Suppressor macrophage treated with lipopolysaccharide for 4 hours (primary cell): ENCODE results near the gene PCBP3.

ENCODE experiments used
- DNase-seq: peaks from one replicate; pipeline ENCODE4 v3.0.0-alpha.2; 2020

The PCBP3 gene

GRCh38 chr21:45900034-45900868 is 256.7 kb downstream of the PCBP3 start:
- no peak for DNase-seq

- no peak for DNase-seq
Observed at GRCh38 chr21:45901061-45901690, 257.7 kb downstream of the PCBP3 start.

GRCh38 chr21:45902292-45902995 is 258.9 kb downstream of the PCBP3 start:
- DNase-seq: no peak

GRCh38 chr21:45905196-45905595 is 261.7 kb downstream of the PCBP3 start:
- DNase-seq: no peak

DNA sequence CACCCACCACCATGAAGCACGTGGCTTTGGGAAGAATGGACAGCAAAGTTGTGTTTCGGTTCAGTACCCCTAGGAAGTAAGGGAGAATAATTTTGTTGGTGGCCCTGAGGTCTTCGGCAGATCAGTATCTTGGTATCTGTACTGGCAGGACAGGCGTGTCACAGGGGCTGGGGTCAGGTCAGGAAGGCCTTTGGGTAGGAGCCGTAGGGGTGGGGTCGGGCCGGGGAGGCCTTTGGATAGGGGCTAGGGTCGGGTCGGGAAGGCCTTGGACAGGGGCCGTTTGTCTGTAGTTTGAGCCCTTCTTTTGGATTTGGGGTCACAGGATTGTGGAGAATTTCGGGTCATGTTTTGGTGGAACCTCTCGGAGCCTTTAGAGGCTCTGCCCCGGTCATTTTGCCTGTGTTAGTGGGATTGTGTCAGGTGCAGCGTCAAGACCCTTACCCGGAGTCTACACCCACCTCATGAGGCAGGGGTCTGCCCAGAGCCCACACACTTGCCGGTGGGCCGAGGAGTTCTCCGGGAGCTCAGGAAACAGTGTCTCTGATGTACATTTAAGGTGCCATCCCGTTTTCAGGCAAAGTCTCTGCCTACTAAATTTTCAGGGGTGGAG is 262.8 kb downstream of the PCBP3 start:
- DNase-seq: no peak

DNA sequence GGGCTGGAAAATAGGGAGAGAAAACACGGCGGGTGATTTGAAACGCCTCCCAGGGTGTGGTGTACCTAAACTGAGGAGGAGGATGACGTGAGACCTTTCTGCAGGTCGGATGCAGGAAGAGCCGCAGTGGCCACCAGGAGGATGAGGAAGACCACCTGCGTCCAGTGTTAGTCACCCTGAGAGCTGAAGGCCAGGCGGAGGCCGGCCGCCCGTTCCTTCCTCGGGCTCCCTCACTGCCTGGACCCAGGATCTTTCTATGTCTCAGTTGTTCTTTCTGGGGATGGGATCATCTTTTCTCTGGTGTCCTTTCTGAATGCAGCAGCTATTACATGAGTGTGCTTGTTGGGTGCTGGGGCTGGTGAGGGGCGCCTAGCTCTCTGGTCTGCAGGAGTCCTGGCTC is 263.3 kb downstream of the PCBP3 start:
- no peak for DNase-seq

GRCh38 chr21:45908536-45909237 is 265.2 kb downstream of the PCBP3 start:
- no peak for DNase-seq

DNA sequence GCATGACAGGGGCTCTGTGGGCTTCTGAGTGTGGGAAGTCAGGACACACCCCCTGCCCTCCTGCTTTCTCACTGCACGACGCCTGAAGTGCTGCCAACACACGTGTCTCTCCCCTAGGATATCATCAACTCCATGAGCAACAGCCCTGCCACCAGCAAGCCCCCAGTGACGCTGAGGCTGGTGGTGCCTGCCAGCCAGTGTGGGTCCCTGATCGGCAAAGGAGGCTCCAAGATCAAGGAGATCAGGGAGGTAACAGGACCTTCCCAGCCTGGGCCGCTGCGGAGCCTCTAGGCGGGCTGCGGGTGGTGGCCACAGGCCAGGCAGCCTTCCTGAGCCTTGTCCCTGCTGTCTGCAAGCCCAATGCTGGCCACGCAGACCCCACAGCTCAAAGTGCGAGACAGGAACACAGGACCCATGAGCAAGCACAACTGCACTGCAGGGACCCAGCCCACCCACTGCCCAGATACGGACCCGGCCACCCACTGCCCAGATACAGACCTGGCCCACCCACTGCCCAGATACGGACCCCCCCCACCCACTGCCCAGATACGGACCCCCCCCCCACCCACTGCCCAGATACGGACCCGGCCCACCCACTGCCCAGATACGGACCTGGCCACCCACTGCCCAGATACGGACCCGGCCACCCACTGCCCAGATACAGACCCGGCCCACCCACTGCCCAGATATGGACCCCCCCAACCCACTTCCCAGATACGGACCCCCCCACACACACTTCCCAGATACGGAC is 265.9 kb downstream of the PCBP3 start:
- DNase-seq: no peak

GRCh38 chr21:45910155-45910547 is 266.6 kb downstream of the PCBP3 start:
- DNase-seq: no peak

GRCh38 chr21:45910548-45911221 is 267.2 kb downstream of the PCBP3 start:
- no peak for DNase-seq

- DNase-seq: no peak
Observed at GRCh38 chr21:45911806-45912325, 268.3 kb downstream of the PCBP3 start.

- DNase-seq: no peak
Observed at GRCh38 chr21:45912611-45913417, 269.3 kb downstream of the PCBP3 start.

DNA sequence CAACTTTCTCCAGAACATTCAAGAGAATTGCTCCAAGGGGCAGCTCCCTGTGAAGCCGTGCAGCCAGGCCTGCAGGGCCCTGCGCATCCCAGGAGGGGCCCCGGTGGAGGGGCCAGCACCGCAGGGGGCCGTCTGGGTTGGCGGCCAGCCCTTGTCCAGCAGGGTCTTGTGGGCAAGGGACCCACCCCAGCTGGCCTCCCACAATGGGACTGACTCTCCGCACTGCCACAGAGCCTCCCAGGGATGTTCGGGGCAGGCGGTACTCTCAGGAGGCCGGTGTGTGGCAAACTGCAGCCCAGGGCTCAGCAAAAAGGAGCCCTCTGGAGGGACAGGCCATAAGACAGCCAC is 269.9 kb downstream of the PCBP3 start:
- DNase-seq: no peak

DNA sequence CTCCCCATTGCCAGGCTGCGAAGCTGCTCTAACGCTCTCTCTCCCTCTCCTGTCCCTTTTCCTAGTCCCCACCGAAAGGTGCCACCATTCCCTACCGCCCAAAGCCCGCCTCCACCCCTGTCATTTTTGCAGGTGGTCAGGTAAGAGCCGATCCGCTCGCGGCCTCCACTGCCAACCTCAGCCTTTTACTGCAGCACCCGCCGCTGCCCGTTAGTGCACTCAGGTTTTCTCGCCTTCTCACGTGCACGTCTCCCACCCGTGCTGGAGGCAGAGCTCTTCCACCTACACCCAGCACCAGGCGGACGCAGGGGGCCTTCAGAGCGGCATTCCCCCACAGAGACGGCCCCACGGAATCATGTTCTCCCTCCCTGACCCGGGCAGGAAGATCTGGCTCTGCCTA is 270.4 kb downstream of the PCBP3 start:
- DNase-seq: no peak

- DNase-seq: no peak
Observed at GRCh38 chr21:45914321-45914845, 270.9 kb downstream of the PCBP3 start.

- DNase-seq: no peak
Observed at GRCh38 chr21:45916011-45916840, 272.7 kb downstream of the PCBP3 start.

GRCh38 chr21:45917241-45917640 is 273.7 kb downstream of the PCBP3 start:
- no peak for DNase-seq

DNA sequence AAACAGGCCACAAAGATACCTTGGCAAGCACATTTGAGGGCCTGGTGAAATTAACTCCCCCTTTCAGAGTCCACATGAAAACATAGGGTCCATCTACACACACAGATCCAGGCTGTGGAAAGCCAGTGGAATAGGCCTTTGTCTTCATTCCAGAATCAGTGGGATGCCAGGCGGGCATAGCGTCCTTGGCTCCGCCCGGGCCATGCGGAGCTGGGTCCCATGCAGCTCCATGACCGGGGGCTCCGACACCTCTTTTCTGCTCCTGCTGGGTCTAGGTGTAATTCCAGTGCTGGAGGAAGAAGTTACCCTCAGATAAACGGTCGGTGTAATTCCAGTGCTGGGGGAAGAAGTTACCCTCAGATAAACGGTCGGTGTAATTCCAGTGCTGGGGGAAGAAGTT is 274.5 kb downstream of the PCBP3 start:
- DNase-seq: no peak

DNA sequence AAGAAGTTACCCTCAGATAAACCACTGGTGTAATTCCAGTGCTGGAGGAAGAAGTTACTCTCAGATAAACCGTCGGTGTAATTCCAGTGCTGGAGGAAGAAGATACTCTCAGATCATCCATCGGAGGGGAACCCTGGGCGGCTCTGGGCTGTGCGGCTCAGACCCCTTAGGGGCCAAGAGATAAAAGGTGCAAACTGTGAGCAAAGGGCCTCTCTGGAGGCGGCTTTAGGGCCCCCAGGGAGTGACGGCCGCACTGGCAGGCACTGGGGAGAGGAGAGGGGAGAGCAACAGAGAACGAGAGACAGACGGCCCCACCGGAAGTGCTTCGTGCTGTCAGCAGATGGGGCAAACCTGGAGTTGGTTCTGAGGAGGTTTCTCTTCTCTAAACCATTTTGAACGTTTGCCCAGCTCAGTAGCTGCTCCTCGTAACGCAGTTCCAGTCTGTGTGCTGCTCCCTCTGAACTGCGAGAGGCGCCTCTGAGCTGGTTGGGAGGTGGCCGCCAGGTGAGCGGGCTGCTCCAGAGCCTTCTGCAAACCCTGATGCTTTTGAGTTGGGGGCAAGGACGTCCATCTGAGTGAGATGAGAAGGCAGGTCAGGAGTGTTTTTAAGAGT is 275.4 kb downstream of the PCBP3 start:
- no peak for DNase-seq
